HG03342 (cell line): ENCODE results near the gene COMMD9.

Source experiments
- ATAC-seq: cut with Tn5 transposase; IDR thresholded peaks from one replicate; pipeline ENCODE4 v1.9.1; 2021; ENCODE audit warnings: mild to moderate bottlenecking, moderate library complexity; ENCODE audit not compliant: unreplicated experiment

The COMMD9 gene

GRCh38 chr11:36258730-36259360 lies 30.4 kb downstream of the COMMD9 start:
- ATAC-seq: no peak

GRCh38 chr11:36257351-36257750 lies 31.9 kb downstream of the COMMD9 start:
- no peak for ATAC-seq

- ATAC-seq: no peak
Observed at GRCh38 chr11:36254713-36255112, 34.5 kb downstream of the COMMD9 start.

- no peak for ATAC-seq
Observed at GRCh38 chr11:36253238-36253637, 36.0 kb downstream of the COMMD9 start.

- ATAC-seq: no peak
Observed at GRCh38 chr11:36251823-36252222, 37.4 kb downstream of the COMMD9 start.

GRCh38 chr11:36249246-36249645 lies 40.0 kb downstream of the COMMD9 start:
- no peak for ATAC-seq

GRCh38 chr11:36248436-36248835 lies 40.8 kb downstream of the COMMD9 start:
- ATAC-seq: no peak

GRCh38 chr11:36247493-36247892 lies 41.7 kb downstream of the COMMD9 start:
- no peak for ATAC-seq

- ATAC-seq: no peak
Observed at GRCh38 chr11:36243641-36244040, 45.6 kb downstream of the COMMD9 start.

- ATAC-seq: no peak
Observed at GRCh38 chr11:36241497-36241896, 47.7 kb downstream of the COMMD9 start.

- ATAC-seq: no peak
Observed at GRCh38 chr11:36240801-36241200, 48.4 kb downstream of the COMMD9 start.

- ATAC-seq: no peak
Observed at GRCh38 chr11:36240173-36240572, 49.1 kb downstream of the COMMD9 start.

- ATAC-seq: no peak
Observed at GRCh38 chr11:36239636-36240035, 49.6 kb downstream of the COMMD9 start.

- ATAC-seq: no peak
Observed at GRCh38 chr11:36238881-36239280, 50.3 kb downstream of the COMMD9 start.

- ATAC-seq: no peak
Observed at GRCh38 chr11:36238036-36238631, 51.1 kb downstream of the COMMD9 start.

GRCh38 chr11:36237391-36237790 lies 51.8 kb downstream of the COMMD9 start:
- no peak for ATAC-seq

- no peak for ATAC-seq
Observed at GRCh38 chr11:36235750-36236149, 53.5 kb downstream of the COMMD9 start.

GRCh38 chr11:36234825-36235224 lies 54.4 kb downstream of the COMMD9 start:
- ATAC-seq: no peak

- ATAC-seq: no peak
Observed at GRCh38 chr11:36233204-36233603, 56.0 kb downstream of the COMMD9 start.

GRCh38 chr11:36230779-36231699 lies 58.2 kb downstream of the COMMD9 start:
- ATAC-seq: no peak

GRCh38 chr11:36229091-36229705 lies 60.0 kb downstream of the COMMD9 start:
- no peak for ATAC-seq
